ENCODE results near the gene FXYD1. TPM values are rescaled to one million over a fixed set of nuclear protein-coding genes. Genes with fewer than 3 reads are reported as not detected.

The FXYD1 gene
- total RNA-seq, 1 donor from 2014 or later: 1.1 TPM

DNA sequence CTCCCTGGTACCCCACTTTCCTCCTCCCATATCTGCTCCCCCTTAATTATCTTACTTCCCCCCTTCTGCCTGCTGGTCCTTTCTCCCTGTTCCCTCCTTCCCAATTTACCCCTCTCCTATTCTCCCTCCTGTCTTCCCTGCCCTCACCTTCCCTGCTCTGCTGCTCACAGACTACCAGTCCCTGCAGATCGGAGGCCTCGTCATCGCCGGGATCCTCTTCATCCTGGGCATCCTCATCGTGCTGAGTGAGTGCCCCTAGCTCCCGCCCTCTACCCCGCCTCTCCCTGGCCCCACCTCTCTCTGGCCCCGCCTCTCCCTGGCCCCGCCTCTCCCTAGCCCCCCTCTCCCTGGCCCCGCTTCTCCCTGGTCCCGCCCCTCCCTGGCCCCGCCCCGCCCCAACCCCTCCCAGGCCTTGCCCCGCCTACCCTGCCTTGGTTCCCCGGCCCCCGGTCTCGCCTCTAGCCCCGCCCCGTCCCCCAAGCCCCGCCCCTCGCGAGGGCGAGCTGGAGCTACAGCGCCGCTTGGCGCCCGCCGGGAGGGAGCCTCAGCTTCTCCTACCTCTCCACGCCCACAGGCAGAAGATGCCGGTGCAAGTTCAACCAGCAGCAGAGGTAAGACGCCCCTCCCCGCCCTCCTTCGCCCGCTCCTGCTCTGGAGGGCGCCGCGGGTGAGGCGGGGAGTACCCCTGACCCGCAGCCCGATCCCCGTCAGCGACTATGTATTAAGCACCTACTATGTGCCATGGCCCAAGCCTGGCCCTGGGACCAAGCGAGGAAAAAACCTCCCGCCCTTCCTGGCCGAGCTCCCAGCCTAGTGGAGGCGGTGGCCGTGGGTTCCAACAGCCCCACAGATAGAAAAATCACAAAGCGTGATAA, 2.6 kb downstream of the FXYD1 start:
- Mint-ChIP-seq H3K27ac (peak overlapping the region; percentile 77), H3K36me3 (ENCODE audit: low read depth) (no peaks in the 10 kb centered on the region), H3K4me3 (peak overlapping the region; percentile 87), H3K4me1 (peaks cover 40% of the 10 kb centered on the region), H3K9me3 (no peaks in the 10 kb centered on the region), H3K27me3 (no peaks in the 10 kb centered on the region)
- ChIA-PET POLR2A (interaction anchor here (0.5 to 3.6 kb wide), 23 partner anchors 10 to 350 kb away, joined by 3 to 36 read pairs (median 4); partner anchors contain the start of genes FFAR1, FXYD5, HAMP and KRTDAP), CTCF (interaction anchor here (0.7 to 3.6 kb wide), 18 partner anchors 13 to 354 kb away, joined by 3 to 27 read pairs (median 6); partner anchors contain the start of genes FXYD5 and USF2)
- DNase-seq (peak; percentile 87), ATAC-seq (ENCODE audit: low read depth) (peak; percentile 86)
- TF ChIP-seq, protein P1, sequence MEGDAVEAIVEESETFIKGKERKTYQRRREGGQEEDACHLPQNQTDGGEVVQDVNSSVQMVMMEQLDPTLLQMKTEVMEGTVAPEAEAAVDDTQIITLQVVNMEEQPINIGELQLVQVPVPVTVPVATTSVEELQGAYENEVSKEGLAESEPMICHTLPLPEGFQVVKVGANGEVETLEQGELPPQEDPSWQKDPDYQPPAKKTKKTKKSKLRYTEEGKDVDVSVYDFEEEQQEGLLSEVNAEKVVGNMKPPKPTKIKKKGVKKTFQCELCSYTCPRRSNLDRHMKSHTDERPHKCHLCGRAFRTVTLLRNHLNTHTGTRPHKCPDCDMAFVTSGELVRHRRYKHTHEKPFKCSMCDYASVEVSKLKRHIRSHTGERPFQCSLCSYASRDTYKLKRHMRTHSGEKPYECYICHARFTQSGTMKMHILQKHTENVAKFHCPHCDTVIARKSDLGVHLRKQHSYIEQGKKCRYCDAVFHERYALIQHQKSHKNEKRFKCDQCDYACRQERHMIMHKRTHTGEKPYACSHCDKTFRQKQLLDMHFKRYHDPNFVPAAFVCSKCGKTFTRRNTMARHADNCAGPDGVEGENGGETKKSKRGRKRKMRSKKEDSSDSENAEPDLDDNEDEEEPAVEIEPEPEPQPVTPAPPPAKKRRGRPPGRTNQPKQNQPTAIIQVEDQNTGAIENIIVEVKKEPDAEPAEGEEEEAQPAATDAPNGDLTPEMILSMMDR (IDR thresholded peaks at IDR 0.05): no peak
- intact Hi-C loops (cut with micrococcal nuclease): loop anchor here (1.0 to 5.0 kb wide), 8 partner anchors 14 to 321 kb away; partner anchors contain the start of genes CD22 and FFAR1

DNA sequence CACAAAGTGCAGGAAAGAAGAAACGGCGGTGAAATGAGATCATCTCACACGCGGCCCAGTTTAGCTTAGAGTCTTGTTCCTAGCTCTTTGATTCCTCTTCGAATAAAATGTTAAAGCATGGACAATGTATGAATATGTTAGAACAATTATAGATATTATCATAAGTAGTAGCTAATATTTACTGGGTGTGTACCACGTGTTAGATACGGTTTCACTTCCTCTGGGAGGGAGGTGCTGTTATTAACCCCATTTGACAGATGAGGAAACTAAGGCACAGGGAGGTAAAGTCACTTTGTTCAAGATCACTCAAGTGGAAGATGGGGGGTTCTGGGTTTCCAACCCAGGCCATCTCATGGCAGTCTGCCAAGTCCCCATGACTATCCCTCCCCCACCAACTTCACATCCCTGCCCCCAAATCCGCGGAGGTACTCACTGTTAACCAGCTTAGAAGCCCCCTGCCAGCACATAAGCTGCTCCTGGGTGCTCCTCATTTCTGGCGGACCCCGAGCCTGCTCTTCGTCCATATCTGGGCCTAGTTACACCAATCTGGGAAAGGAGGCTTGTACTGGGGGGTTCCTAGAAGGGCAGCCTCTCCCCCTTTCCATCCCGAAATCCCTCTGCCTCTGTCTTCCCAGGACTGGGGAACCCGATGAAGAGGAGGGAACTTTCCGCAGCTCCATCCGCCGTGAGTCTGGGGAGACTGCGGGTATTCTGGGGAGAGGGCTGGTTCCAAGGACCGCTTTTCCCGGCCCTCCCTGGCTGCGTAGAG, 3.4 kb downstream of the FXYD1 start:
- DNase-seq (no peak), ATAC-seq (ENCODE audit: low read depth) (peak; percentile 11)
- TF ChIP-seq, protein P1 (IDR thresholded peaks at IDR 0.05): no peak
- ChIA-PET CTCF (interaction anchor here (0.7 to 3.6 kb wide), 18 partner anchors 12 to 353 kb away, joined by 3 to 27 read pairs (median 6); partner anchors contain the start of genes FXYD5 and USF2), POLR2A (interaction anchor here (0.5 to 3.6 kb wide), 23 partner anchors 10 to 349 kb away, joined by 3 to 36 read pairs (median 4); partner anchors contain the start of genes FFAR1, FXYD5, HAMP and KRTDAP)
- Mint-ChIP-seq H3K4me3 (peak overlapping the region; percentile 87), H3K9me3 (no peaks in the 10 kb centered on the region), H3K27ac (peak overlapping the region; percentile 77), H3K27me3 (no peaks in the 10 kb centered on the region), H3K4me1 (peaks cover 39% of the 10 kb centered on the region), H3K36me3 (ENCODE audit: low read depth) (no peaks in the 10 kb centered on the region)
- intact Hi-C loops (cut with micrococcal nuclease): loop anchor here (1.0 to 5.0 kb wide), 9 partner anchors 13 to 320 kb away; partner anchors contain the start of genes CD22, FFAR1 and USF2

DNA sequence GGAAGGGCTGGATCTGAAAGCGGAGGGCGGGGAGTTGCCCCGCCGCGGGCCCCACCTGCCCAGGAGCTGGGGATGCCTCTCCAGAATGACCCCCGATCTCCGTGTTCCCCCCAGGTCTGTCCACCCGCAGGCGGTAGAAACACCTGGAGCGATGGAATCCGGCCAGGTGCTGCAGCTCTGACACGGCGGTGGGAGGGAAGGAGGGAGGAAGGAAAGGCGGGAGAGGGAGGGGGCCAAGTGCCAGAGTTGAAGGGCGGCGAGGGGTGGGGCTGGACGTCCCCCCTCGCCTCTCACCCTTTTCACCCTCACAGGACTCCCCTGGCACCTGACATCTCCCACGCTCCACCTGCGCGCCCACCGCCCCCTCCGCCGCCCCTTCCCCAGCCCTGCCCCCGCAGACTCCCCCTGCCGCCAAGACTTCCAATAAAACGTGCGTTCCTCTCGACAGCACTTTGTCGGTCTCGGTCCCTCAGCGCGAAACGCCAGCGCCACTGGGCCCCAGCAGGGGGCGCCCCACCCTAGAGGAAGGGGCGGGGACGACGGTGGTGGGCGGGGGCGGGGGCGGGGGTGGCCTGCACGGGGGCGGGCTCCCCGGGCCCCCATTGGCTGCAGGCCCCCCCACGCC, 4.1 kb downstream of the FXYD1 start:
- H3K27me3 Mint-ChIP-seq: no peaks in the 10 kb centered on the region
- no peaks in the 10 kb centered on the region for H3K9me3 Mint-ChIP-seq
- ChIA-PET POLR2A (interaction anchor here (0.6 to 3.6 kb wide), 11 partner anchors 11 to 205 kb away, joined by 3 to 36 read pairs (median 8); partner anchors contain the start of genes FFAR1 and FXYD5), CTCF (interaction anchor here (1.1 to 3.6 kb wide), 10 partner anchors 11 to 320 kb away, joined by 3 to 27 read pairs (median 4); partner anchors contain the start of genes FXYD5 and USF2)
- TF ChIP-seq, protein P1 (IDR thresholded peaks at IDR 0.05): no peak
- DNase-seq: peak; percentile 65
- peak overlapping the region; percentile 87 for H3K4me3 Mint-ChIP-seq
- H3K4me1 Mint-ChIP-seq: peaks cover 34% of the 10 kb centered on the region
- intact Hi-C loops (cut with micrococcal nuclease): loop anchor here (2.0 to 5.0 kb wide), 3 partner anchors 126 to 320 kb away; partner anchors contain the start of genes CD22 and USF2
- H3K36me3 Mint-ChIP-seq (ENCODE audit: low read depth): no peaks in the 10 kb centered on the region
- ATAC-seq (ENCODE audit: low read depth): peak; percentile 26
- no peak overlapping the region for H3K27ac Mint-ChIP-seq

DNA sequence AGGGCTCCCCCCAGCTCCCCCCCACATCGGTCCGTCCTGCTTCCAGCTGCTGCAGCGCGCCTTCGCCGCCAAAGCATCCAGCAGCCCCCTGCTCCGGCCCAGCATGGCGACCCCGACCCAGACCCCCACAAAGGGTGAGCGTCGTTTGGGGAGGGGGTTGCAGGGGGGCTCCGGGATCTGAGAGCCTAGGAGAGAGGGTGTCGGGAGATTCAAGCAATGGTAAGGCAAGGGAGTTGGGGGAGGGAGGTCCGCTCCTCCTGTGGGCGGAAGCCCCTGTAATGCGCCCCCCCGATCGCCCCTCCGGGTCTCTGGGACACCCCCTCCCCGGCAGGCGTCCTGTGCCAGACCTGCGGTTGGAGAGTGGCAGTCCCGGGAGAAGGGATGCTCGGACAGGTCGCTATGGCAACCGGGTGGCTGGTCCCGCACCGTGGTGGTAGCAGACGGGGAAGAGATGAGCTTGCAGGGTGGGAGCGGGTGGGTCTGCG, 4.6 kb downstream of the FXYD1 start, which contains the start of gene FXYD7:
TSS of gene FXYD7 (plus strand) at position 25 of the 485 bp plus-strand sequence. CDS start at position 104, 79 bp downstream.
- Mint-ChIP-seq H3K4me3 (peak within 1 kb of the TSS; percentile 87), H3K27me3 (no peaks in the 10 kb centered on the region), H3K27ac (no peak within 1 kb of the TSS), H3K9me3 (no peaks in the 10 kb centered on the region), H3K4me1 (peaks cover 30% of the 10 kb centered on the region), H3K36me3 (ENCODE audit: low read depth) (no peaks in the 10 kb centered on the region)
- TF ChIP-seq, protein P1 (IDR thresholded peaks at IDR 0.05): no peak
- DNase-seq (no peak), ATAC-seq (ENCODE audit: low read depth) (no peak)
- intact Hi-C loops (cut with micrococcal nuclease): loop anchor here (2.0 to 5.0 kb wide), 3 partner anchors 126 to 319 kb away; partner anchors contain the start of genes CD22 and USF2
- POLR2A ChIA-PET: interaction anchor here (0.6 to 3.6 kb wide), 6 partner anchors 11 to 203 kb away, joined by 3 to 36 read pairs (median 6); partner anchors contain the start of gene FXYD5
- CTCF ChIA-PET: interaction anchor here (1.3 to 3.6 kb wide), 6 partner anchors 10 to 93 kb away, joined by 3 to 27 read pairs (median 4); partner anchors contain the start of gene FXYD5

All from activated B cell treated with CpG ODN at 0.5 μM for 24 hours (primary cell).